HG03439 (cell line): Measurements from ENCODE around the gene GIT2.
"Not testable (repeated sequence)": the region's sequence is repeated elsewhere in the genome, so short reads cannot be mapped to it uniquely, and the experiment has no call there.

Source experiments
- ATAC-seq: cut with Tn5 transposase; IDR thresholded peaks from one replicate; pipeline ENCODE4 v1.9.1; 2021; ENCODE audit warnings: mild to moderate bottlenecking, moderate library complexity; ENCODE audit not compliant: unreplicated experiment

The GIT2 gene

DNA sequence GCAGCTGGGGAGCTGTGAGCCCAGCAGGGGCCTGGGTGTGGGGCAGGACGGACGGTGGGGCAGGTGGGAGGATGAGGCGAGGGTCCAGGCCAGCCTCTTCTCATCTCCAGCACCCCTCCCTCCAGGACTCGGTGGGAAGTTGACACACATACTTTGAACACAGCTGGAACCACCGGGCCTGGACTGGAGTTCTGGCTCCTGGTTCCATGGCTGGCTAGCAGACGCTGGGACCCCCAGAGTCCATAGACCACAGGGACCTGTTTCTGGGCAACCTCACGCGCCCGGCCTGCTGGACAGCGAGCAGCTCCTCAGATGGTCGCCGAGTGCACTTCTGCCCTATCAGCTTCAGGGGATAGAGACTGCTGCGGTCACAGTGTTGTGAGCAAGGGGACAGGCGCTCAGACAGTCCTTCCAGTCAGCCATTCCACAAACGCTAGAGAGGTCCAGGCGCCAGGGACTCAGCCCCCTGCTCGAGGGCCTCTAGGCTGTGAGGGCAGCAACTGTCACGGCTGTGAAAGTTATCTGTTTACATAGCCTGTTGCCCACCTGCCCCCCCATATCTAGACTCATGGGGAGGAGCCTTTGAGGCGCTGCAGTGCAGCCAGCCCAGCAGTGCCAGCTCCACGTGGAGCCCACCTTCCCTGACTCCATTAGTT is 70.9 kb downstream of the GIT2 start:
- no peak for ATAC-seq

DNA sequence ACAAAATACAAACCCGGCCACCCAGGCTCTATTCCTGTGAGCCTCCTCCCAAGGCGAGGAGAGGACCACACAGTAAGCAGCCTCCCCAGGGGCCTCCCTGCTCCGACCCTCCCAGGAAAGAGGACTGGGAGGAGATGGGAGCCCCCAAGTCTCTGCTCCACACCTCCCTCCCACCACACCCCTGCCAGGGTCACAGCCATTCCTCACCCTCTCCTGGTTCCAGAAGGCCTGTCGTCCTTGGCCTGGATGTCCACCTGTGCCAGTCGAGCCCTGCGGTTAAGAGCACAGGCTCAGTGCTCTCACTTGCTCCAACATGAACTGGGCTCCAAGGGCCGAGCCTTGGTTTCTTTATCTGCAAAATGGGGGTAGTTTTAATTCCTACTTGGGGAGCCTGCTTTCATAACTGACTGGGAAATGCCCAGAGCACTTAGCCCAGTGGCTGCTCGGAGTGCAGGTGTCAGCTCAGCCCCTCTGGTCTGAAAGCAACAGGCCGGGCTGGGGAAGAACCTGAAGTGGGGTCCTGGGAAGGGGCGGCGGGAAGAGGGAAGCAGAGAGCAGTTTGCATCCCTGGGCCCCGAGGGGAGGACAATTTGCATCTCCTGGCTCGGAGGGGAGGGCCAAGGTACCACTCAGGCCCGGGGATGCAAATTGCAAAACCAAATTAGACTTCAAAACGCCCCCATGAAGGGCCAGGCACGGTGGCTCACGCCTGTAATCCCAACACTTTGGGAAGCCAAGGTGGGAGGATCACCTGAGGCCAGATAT is 72.5 kb downstream of the GIT2 start:
- ATAC-seq = no peak

DNA sequence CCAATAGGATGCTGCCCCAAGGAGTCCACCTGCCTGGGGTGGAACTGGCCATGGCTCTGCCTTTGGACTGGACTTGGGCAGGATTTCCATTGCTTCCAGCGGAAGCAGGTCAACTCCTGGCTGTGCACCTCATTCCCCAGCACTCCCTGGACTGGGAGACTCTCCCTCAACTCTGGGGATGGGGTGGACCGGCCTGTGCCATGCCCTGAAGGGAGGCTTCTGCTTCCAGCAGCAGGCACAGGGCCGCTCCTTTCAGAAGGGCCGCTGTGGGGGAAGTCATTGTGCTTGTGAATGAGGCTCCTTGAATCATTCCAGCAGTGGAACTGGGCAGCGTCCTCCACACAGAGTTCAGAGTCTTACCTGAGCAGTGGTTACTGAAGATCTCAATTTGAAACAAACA is 73.1 kb downstream of the GIT2 start:
- no peak for ATAC-seq

DNA sequence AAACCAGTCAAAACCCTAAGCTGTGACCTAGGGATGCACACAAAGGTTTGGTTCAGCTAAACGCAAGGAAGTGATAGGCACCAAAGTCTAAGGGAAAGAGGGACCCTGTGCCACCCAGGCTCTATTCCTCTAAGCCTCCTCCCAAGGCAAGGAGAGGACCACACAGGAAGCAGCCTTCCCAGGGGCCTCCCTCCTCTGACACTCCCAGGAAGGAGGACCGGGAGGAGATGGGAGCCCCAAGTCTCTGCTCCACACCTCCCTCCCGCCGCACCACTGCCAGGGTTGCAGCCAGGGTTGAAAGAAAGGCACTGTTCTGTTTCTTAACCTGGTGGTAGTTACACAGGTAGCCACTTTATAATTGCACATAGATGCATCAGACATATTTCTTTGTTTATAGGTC is 74.2 kb downstream of the GIT2 start:
- ATAC-seq = no peak

DNA sequence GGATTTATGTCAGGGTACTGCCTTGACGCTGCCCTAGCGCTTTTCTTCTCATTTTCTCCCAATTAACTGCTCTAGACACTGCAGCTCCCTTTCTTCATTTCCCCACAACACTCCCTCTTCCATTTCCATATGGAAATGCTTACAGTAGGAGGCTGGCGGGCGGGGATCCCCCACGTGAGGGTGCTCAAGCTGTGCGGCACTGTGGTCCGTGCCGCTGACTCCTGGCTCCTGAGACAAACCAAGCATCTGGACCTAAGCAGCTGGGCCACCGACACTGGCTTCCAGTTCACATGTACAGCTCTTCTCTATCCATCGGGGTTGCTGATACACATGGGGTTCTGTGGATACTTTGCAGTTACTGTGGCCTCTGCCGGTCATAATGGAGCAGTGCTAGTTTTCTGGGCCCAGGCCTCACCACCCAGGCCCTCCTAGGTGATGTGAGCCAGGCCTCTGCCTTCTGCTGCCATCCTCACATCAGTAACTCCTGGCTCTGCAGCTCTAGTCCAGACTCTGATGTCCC is 75.8 kb downstream of the GIT2 start:
- no peak for ATAC-seq

DNA sequence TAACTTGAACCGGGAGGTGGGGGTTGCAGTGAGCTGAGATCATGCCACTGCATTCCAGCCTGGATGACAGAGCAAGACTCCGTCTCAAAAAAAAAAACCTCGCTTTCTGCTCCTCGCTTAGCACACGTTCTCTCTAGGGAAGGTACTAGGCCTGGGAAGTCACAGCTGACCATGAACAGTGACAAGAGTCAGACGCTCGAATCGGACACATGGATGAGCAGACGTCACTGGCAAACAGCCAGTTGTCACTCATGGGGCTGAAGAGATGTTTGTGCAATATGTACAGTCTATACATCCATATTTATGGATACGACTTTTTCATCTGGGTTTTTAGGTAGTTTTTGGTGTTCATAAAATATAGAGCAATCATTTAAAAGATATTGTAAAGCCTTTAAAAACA is 76.7 kb downstream of the GIT2 start:
- no peak for ATAC-seq

DNA sequence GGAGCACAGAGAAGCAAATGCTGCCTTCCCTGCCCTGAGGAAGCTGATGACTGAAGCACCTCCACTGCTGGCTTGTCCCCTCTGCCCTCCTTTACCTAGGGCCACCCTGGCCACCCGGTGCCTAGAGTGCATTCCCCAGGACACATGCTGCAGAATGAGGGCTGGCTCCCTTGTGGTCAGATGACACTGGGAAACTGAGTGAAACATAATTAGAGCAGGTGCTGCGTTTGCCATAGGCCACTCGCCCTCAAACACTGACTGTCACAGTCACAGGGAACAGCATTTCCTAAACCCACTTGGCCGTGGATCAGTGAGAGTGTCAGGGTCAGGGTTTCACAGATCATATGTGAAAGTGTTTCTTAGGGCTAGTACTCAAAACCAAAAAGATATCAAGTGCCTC is 80.1 kb downstream of the GIT2 start:
- ATAC-seq = no peak

DNA sequence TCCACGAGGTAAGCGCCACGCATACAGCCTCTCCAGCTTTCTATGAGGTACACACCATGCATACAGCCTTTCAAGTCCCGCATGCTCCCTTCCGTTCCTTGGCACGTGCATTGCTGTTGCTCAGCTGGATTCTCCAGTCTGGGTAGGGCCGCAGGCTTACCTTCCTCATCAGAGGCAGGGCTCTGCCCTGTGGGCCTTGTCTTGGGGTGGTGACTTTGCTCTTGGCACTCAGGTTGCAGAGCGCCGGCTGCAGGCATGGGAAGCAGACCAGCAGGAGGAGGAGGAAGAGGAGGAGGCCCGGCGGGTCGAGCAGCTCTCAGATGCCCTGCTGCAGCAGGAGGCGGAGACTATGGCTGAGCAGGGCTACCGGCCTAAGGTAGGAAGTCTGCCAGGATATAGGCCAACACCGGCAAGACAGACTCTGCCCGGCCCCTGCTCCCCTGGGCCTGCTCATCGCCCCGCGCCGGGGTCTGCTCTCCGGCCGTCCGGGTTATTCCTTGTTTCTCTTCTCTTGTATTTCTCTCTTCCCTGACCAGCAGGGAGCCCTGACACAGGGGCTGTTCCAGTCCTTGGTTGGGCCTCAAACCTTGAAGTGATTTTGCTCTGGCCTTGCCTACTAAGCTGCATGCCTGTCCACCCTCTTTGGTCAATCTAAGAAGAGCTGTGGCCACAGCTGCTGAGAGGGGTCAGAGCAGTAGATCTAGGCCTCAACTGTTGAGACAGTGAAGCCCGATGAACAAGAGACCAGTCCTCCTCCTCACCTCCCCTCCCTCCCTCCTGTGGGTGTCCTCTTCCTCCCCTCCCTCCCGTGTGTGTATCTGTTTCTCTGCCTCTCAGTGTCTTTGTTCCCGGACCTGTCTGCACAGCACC is 80.8 kb downstream of the GIT2 start:
- ATAC-seq = no peak

DNA sequence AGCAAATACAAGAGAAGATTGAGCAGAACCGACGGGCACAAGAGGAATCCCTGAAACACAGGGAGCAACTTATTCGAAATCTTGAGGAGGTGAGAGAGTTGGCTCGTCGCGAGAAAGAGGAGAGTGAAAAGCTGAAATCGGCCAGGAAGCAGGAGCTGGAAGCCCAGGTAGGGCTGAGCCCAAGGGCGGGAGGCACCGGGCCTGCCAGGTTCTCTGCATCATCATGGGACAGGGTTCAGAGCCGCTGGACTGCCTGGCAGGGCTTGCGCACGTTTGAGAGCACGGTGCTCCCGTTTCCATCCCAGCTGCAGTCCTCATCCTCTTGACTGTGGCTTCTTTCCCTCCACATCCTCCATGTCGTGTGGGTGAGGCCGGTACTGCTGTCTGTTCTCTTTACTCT is 81.7 kb downstream of the GIT2 start:
- ATAC-seq = no peak

DNA sequence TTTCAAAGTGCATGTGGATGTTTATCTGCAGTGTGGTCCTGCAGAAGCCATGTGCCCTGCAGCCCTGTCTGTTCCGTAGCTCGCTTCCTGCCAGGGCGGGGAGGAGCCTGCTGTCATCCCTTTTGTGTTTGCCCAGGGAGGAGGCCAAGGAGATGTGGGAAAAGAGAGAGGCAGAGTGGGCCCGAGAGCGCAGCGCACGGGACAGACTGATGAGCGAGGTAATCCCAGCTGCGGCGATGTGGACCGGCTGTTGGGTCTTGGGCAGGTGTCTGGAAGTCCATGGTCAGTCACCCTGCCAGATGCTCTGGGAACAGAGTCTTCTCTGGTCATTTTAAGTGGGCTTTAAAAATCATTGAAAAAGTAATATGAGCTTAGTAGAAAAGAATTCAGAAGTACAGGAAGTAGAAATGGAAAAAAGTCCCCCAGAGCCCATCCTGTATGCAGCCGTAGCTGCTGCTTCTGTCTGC is 83.3 kb downstream of the GIT2 start:
- no peak for ATAC-seq

DNA sequence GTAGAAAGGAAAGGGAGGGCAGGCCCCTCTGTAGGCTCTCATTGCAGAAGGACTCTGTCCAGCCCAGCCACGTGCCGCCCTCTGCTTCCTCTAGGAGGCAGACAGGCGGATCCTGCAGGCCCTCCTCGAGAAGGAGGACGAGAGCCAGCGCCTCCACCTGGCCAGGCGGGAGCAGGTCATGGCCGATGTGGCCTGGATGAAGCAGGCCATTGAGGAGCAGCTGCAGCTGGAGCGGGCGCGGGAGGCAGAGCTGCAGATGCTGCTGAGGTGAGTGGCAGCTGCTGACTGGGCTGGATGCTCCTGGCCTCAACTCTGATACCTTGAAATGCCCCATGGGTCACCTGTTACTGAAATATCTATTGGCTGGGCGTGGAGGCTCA is 85.2 kb downstream of the GIT2 start:
- no peak for ATAC-seq

DNA sequence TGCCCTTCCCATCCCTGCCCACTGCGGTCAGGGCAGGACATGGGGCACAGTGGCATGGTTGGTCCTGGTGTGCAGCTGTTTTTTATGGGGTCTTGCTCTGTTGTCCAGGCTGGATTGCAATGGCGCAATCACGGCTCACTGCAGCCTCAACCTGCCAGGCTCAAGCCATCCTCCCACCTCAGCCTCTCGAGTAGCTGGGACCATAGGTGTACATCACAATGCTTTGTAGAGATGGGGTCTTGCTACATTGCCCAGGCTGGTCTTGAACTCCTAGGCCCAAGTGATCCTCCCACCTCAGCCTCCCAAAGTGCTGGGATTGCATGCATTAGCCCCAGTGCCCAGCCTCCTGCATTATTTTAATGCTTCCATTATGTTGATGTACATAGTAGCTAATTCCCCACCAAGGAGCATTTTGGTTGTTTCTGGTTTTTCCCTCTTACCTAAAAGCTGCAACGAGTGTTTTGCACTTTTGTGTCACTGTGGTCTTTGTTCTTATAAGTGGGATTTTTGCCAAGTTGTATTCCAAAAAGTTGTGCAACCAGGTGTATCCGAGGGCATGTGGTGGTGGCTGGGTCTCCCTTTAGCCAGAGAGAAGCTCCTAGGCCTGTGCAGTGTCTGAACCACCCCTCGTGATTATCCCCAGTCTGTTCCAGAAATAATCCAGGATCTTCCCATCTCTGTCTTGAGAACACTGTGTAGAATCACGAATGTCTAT is 85.8 kb downstream of the GIT2 start:
- ATAC-seq = no peak

DNA sequence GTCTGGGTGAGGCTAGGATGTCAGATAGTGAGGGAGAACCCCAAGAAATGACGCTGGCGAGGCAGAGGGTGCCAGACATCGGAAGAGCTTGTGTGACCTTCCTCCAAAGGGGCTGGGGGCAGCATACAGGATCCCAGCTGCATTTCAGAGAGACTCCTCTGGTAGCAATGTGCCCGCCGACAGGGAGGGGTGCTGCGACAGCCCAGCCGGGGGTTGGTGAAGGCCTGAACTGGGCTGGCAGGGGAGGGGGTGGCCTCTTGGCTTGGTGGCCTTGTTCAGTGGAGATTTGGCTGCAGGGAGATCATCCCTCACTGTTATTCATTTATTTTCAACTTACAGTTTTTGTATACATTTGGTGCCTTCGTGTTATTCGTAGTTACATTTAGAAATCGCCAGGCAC is 90.9 kb downstream of the GIT2 start:
- ATAC-seq = no peak

DNA sequence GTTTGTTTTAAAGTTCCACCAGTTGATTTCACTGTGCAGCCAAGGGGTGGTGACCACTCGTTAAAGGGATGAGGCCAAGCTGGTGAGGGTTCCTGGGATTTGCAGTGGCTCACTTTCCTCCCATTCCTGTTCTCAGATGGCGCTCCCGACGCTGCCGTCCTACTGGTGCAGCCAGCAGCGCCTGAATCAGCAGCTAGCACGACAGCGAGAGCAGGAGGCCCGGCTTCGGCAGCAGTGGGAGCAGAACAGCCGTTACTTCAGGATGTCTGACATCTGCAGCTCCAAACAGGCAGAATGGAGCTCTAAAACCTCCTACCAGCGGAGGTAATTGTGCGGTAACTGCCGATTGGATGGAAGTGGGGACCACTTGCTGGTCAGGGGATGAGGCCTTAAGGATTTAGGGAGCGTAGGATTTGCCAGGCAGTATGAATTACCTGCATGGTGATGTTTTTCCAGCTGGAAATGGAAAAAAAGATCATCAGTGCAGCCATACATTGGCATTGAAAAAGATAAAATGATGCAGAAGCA is 93.2 kb downstream of the GIT2 start:
- ATAC-seq = no peak

DNA sequence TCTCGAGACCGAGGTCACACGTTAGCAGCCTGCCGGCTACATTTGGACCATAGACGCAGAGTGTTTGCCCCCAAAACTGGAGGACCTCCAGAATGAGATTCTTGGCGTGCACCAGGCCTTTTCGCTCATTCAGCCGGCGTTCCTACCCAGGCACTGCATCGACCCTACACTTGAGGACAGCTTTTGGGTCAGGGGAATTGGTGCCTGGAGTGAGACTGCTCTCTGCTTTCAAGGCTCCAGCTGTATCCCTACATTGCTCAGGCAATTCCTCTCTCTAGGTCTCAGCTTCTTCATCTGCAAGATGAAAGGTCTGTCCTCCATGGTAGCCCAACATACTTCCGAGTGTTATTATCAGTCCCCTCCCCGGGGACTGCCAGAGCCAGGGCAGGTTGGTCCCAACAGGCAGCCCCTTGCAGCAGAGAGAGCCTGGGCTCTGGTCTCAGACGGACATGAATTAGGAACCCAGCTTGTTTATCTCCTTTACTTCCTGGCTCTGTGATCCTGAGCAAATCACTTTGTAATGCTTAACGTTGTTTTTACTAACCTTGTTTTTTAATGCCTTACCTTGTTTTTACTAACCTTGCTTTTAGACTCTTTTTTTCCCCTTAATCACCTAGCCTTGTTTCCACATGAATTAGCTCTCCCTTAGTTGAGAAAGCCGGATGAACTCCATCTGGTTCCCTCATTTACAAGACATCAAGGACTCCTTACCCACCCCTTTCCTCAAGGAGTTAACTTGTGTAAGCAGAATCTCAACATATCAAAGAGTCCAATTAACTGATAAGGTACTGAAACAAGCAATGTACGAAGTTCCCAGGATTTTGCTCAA is 95.2 kb downstream of the GIT2 start:
- ATAC-seq = peak; percentile 26

DNA sequence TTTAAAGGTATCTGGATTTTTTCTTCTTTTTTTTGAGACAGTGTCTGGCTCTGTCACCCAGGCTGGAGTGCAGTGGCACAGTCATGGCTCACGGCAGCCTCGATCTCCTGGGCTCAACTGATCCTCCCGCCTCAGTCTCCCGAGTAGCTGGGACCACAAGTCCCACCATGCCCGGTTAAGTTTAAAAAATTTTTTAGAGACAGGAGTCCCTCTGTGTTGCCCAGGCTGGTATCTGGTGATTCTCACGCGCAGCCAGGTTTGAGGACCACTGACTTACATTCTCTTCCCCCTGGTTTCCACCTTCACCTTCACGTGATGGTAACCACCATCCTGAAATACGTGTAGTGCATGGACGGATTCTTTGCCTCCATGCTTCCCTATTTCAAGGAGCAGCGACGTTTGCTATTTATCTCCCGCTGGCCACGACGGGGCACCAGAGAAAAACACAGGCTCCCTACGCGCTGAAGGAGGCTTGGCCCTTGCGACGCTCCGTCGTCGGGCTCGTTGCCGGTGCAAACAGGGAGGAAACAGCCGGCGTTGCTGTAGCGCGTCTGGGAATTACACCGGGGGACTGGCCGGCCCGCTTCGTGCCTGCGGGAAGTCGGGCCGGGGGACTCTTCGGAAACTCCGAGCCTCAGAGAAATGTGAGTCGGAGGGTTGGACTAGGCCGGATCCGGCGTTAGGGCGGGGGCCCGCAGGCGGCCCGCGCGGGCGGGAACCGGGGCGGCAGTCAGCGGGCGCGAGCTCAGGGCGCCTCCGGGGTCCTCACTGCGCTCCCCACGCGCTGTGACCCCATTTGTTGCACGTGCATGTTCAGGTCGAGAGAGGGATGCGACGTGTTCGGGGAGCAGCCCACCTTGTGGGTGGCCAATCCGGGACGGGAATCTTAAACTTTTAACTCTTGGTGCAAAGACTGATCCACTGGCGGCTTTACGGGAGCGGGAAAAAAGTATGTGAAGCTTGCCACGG is 96.1 kb downstream of the GIT2 start, which contains the start of gene TCHP:
TSS of gene TCHP (plus strand) at position 492 of the 969 bp plus-strand sequence. CDS start 2,753 bp downstream, outside the sequence.
- peak; percentile 68 for ATAC-seq

DNA sequence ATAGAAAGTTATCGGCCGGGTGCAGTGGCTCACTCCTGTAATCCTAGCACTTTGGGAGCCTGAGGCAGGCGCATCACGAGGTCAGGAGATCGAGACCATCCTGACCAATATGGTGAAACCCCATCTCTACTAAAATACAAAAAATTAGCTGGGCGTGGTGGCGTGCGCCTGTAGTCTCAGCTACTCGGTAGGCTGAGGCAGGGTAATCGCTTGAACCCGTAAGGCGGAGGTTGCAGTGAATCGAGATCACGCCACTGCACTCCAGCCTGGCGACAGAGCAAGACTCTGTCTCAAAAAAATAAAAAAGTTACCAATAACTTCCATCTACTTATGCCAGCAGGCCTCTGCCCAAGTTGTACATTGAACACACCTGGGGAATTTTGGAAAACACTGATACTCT is 96.8 kb downstream of the GIT2 start:
- ATAC-seq = not testable (repeated sequence)

DNA sequence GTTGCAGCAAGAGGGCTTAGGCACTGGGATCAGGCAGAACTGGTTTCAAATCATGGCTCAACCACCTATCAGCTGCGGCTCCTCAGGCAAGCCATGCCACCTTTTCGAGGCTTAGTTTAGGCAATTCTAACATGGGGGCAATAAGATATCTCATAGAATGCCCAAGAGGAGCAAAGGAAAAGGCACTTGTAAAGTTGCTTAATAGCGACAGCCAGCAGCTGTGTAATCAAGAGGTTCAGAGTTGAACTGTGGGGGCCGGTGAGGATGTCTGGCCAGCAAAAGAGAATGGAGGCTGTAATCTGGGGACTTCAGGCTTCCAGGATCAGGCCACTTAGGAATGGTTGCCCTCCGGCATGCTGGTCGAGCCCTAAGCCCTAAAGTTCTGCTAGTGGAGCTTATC is 99.1 kb downstream of the GIT2 start:
- ATAC-seq = no peak
